ENCODE results near the gene OR8G5.

The OR8G5 gene

GRCh38 chr11:124294687-124295086 is 38.5 kb downstream of the OR8G5 start:
- no peak for DNase-seq

- no peak for DNase-seq
Observed at GRCh38 chr11:124296016-124296415, 39.8 kb downstream of the OR8G5 start.

GRCh38 chr11:124297921-124298320 is 41.7 kb downstream of the OR8G5 start:
- no peak for DNase-seq

- DNase-seq = no peak
Observed at GRCh38 chr11:124301548-124301947, 45.4 kb downstream of the OR8G5 start.

GRCh38 chr11:124302347-124303125 is 46.4 kb downstream of the OR8G5 start:
- DNase-seq = no peak

- no peak for DNase-seq
Observed at GRCh38 chr11:124307093-124307492, 50.9 kb downstream of the OR8G5 start.

GRCh38 chr11:124310721-124311120 is 54.5 kb downstream of the OR8G5 start:
- DNase-seq = no peak

- no peak for DNase-seq
Observed at GRCh38 chr11:124311269-124311668, 55.1 kb downstream of the OR8G5 start.

- DNase-seq = no peak
Observed at GRCh38 chr11:124311670-124312069, 55.5 kb downstream of the OR8G5 start.

- DNase-seq = no peak
Observed at GRCh38 chr11:124313131-124313530, 57.0 kb downstream of the OR8G5 start.

- no peak for DNase-seq
Observed at GRCh38 chr11:124313849-124314248, 57.7 kb downstream of the OR8G5 start, which contains the start of gene OR8D1. Gene OR8D1, minus strand, starts transcription at chr11:124313949. Its CDS starts 3,183 bp downstream, at chr11:124310766.

- no peak for DNase-seq
Observed at GRCh38 chr11:124315052-124315451, 58.9 kb downstream of the OR8G5 start.
